NCI-H526 treated with DMSO at 0.1 percent for 48 hours (cell line): ENCODE results near the gene SOX5.
"Not testable (repeated sequence)": the region's sequence is repeated elsewhere in the genome, so short reads cannot be mapped to it uniquely, and the experiment has no call there.

Experiments
- DNase-seq: peaks from one replicate; lab custom pipeline; 2025; lab: John Stamatoyannopoulos, UW

Gene SOX5

GRCh38 chr12:23909551-23909950 is 39.9 kb downstream of the SOX5 start:
- no peak for DNase-seq

GRCh38 chr12:23906329-23906728 is 43.1 kb downstream of the SOX5 start:
- DNase-seq, result no peak

GRCh38 chr12:23899434-23899833 is 50.0 kb downstream of the SOX5 start:
- no peak for DNase-seq

GRCh38 chr12:23898121-23898520 is 51.3 kb downstream of the SOX5 start:
- no peak for DNase-seq

GRCh38 chr12:23895792-23896218 is 53.7 kb downstream of the SOX5 start:
- no peak for DNase-seq

GRCh38 chr12:23893611-23894010 is 55.9 kb downstream of the SOX5 start:
- DNase-seq, result no peak

GRCh38 chr12:23891115-23891514 is 58.4 kb downstream of the SOX5 start:
- DNase-seq, result no peak

- DNase-seq, result no peak
These were observed 60.4 kb downstream of the SOX5 start for GRCh38 chr12:23889069-23889440.

GRCh38 chr12:23888396-23889068 is 60.9 kb downstream of the SOX5 start:
- no peak for DNase-seq

- no peak for DNase-seq
These were observed 62.2 kb downstream of the SOX5 start for GRCh38 chr12:23887055-23887835.

GRCh38 chr12:23885394-23885793 is 64.1 kb downstream of the SOX5 start:
- no peak for DNase-seq

- no peak for DNase-seq
These were observed 64.6 kb downstream of the SOX5 start for GRCh38 chr12:23884909-23885308.

GRCh38 chr12:23880988-23881387 is 68.5 kb downstream of the SOX5 start:
- no peak for DNase-seq

GRCh38 chr12:23876618-23877017 is 72.9 kb downstream of the SOX5 start:
- DNase-seq, result not testable (repeated sequence)

- no peak for DNase-seq
These were observed 81.7 kb downstream of the SOX5 start for GRCh38 chr12:23867794-23868193.

GRCh38 chr12:23862701-23863100 is 86.8 kb downstream of the SOX5 start:
- DNase-seq, result no peak

GRCh38 chr12:23860019-23860418 is 89.5 kb downstream of the SOX5 start:
- DNase-seq, result no peak

- no peak for DNase-seq
These were observed 92.3 kb downstream of the SOX5 start for GRCh38 chr12:23857178-23857577.

- DNase-seq, result no peak
These were observed 93.7 kb downstream of the SOX5 start for GRCh38 chr12:23855813-23856212.

- DNase-seq, result no peak
These were observed 94.9 kb downstream of the SOX5 start for GRCh38 chr12:23854598-23854997.

- DNase-seq, result no peak
These were observed 95.8 kb downstream of the SOX5 start for GRCh38 chr12:23853640-23854039.

GRCh38 chr12:23851602-23852001 is 97.9 kb downstream of the SOX5 start:
- DNase-seq, result no peak

- no peak for DNase-seq
These were observed 101.6 kb downstream of the SOX5 start for GRCh38 chr12:23847857-23848256.

- DNase-seq, result no peak
These were observed 105.5 kb downstream of the SOX5 start for GRCh38 chr12:23843958-23844357.
